Stomach (tissue), 9 donors: ENCODE results near the gene LMOD2. TPM values are rescaled to one million over a fixed set of nuclear protein-coding genes. Genes with fewer than 3 reads are reported as not detected.

ENCODE experiments used
- DNase-seq, 2 donors: peaks; one replicate each; pipeline versions ENCODE4 v3.0.0 to v3.0.0-alpha.2; 2013 to 2019
- H3K27ac ChIP-seq, 5 donors: fragments of 200-600 bp in 4 of 5; sonication (generic) in 4 of 5; one replicate each; pipeline ENCODE4 v1.5.1; 2013 to 2019; ENCODE audit warnings: mild to moderate bottlenecking in 1 of 5, moderate library complexity in 1 of 5
- H3K27me3 ChIP-seq, 3 donors: fragments of 200-600 bp; sonication (generic); one replicate each; pipeline ENCODE4 v1.5.1; 2017 to 2019; ENCODE audit warnings: mixed run types in 1 of 3
- H3K36me3 ChIP-seq, 4 donors: fragments of 200-600 bp; sonication (generic); 1 replicate in 3 of 4; 2 replicates in 1 of 4; pipeline ENCODE4 v1.5.1; 2016 to 2019
- H3K4me1 ChIP-seq, 4 donors: fragments of 200-600 bp; sonication (generic); one replicate each; pipeline ENCODE4 v1.5.1; 2016 to 2019
- H3K4me3 ChIP-seq, 4 donors: fragments of 200-600 bp; sonication (generic) in 3 of 4; one replicate each; pipeline ENCODE4 v1.5.1; 2016 to 2019; ENCODE audit warnings: mild to moderate bottlenecking in 1 of 4
- H3K9me3 ChIP-seq, 4 donors: fragments of 200-600 bp; sonication (generic); one replicate each; pipeline ENCODE4 v1.5.1; 2016 to 2019
- CTCF ChIP-seq, 7 experiments: fragments of 450-650 bp in 4 of 7; fragments of 200-600 bp in 3 of 7; sonication (generic) in 3 of 7; IDR thresholded peaks; one replicate each; pipeline ENCODE4 v1.5.1; 2016 to 2019; ENCODE audit warnings: antibody characterized with exemption in 7 of 7, control low read depth in 2 of 7, mild to moderate bottlenecking in 1 of 7
- EP300 ChIP-seq: sonication (generic); formaldehyde crosslinking; IDR thresholded peaks from one replicate; pipeline ENCODE4 v1.6.1; 2017; ENCODE audit warnings: antibody characterized with exemption
- POLR2A ChIP-seq, 4 donors: fragments of 450-650 bp; IDR thresholded peaks; one replicate each; pipeline ENCODE4 v1.6.1; 2016; ENCODE audit warnings: antibody characterized with exemption in 4 of 4, control low read depth in 2 of 4, mild to moderate bottlenecking in 1 of 4, moderate library complexity in 1 of 4
- POLR2AphosphoS5 ChIP-seq, 3 donors: sonication (generic); formaldehyde crosslinking; IDR thresholded peaks; one replicate each; pipeline ENCODE4 v1.6.1; 2016; ENCODE audit warnings: antibody characterized with exemption in 3 of 3
- WGBS, 5 donors: extraction: QIAGEN DNeasy Blood & Tissue Kit in 3 of 5; methylation state at CpG; one replicate each; pipeline versions ENCODE4 v1.1.5 to v1.1.7; 2013 to 2018; 5-methylcytosine and 5-hydroxymethylcytosine counted together
- intact Hi-C: fragments of 100-400 bp; cut with DNase I; formaldehyde crosslinking; loops from one replicate; pipeline ENCODE4 v1.15.1; 2023; ENCODE audit warnings: low total_unique reads
- polyA plus RNA-seq, 3 donors: library from polyadenylated mRNA; stranded (reverse); fragments of 200-250 nt; gene quantifications; one replicate each; pipeline ENCODE4 v1.2.3, GENCODE V29; 2013
- total RNA-seq, 5 donors: library from RNA; depleted of rRNA; stranded (reverse); fragments of >200 nt; gene quantifications; one replicate each; pipeline versions ENCODE4 v1.1.0 to v1.2.3, GENCODE V29; 2014 to 2016
- donor health status: healthy with polysubstance abuse.
- donor health status: Bipolar disorder and iron deficiency.
- donor health status: healthy.

LMOD2 gene
- total and polyA plus RNA-seq, 8 donors = 0.05 to 0.46 (median 0.12) TPM; not detected in 5

GRCh38 chr7:123690550-123690949 lies 34.9 kb downstream of the LMOD2 start:
- Histone ChIP-seq H3K36me3 (peaks cover 21 to 83% (median 71%) of the 10 kb centered on the region in 4 donors), H3K9me3 (no peaks in the 10 kb centered on the region), H3K27ac (no peak overlapping the region), H3K27me3 (no peaks in the 10 kb centered on the region), H3K4me3 (no peak overlapping the region), H3K4me1 (peaks cover 0 to 19% (median 10%) of the 10 kb centered on the region in 4 donors)
- no peak for DNase-seq
- TF ChIP-seq EP300 (no peak), POLR2AphosphoS5 (IDR thresholded peaks at IDR 0.05) (no peak), POLR2A (IDR thresholded peaks at IDR 0.05) (no peak), CTCF (IDR thresholded peaks at IDR 0.05) (no peak)
- 95 to 99% (median 97%) methylated on average over 2 of the region's 2 CpGs for WGBS, 5 donors
- intact Hi-C loops = no loop called here

- no peak for TF ChIP-seq CTCF (IDR thresholded peaks at IDR 0.05)
- no peak for TF ChIP-seq POLR2AphosphoS5 (IDR thresholded peaks at IDR 0.05)
- no peak for TF ChIP-seq POLR2A (IDR thresholded peaks at IDR 0.05)
- no peak for TF ChIP-seq EP300
- intact Hi-C loops = no loop called here
- Histone ChIP-seq H3K4me1 (peaks cover 0 to 19% (median 10%) of the 10 kb centered on the region in 4 donors), H3K27ac (no peak overlapping the region), H3K36me3 (peaks cover 22 to 88% (median 69%) of the 10 kb centered on the region in 4 donors), H3K4me3 (no peak overlapping the region), H3K27me3 (no peaks in the 10 kb centered on the region), H3K9me3 (no peaks in the 10 kb centered on the region)
- no peak for DNase-seq
- 91 to 98% (median 96%) methylated on average over 6 of the region's 6 CpGs for WGBS, 5 donors
These were observed 36.8 kb downstream of the LMOD2 start for GRCh38 chr7:123692471-123692877.

GRCh38 chr7:123695944-123696677 lies 40.4 kb downstream of the LMOD2 start:
- Histone ChIP-seq H3K9me3 (no peaks in the 10 kb centered on the region), H3K4me1 (no peaks in the 10 kb centered on the region), H3K36me3 (peaks cover 14 to 83% (median 76%) of the 10 kb centered on the region in 4 donors), H3K27me3 (no peaks in the 10 kb centered on the region), H3K4me3 (no peak overlapping the region), H3K27ac (no peak overlapping the region)
- intact Hi-C loops = no loop called here
- WGBS, 5 donors = 64 to 83% (median 71%) methylated on average over 3 of the region's 3 CpGs
- DNase-seq = no peak
- TF ChIP-seq CTCF (IDR thresholded peaks at IDR 0.05) (no peak), EP300 (no peak), POLR2AphosphoS5 (IDR thresholded peaks at IDR 0.05) (no peak), POLR2A (IDR thresholded peaks at IDR 0.05) (no peak)

GRCh38 chr7:123705211-123705901 lies 49.7 kb downstream of the LMOD2 start:
- no peaks in the 10 kb centered on the region for H3K27me3 ChIP-seq
- H3K27ac ChIP-seq = no peak overlapping the region
- no peak for DNase-seq
- H3K4me1 ChIP-seq = peaks cover 0 to 30% (median 12%) of the 10 kb centered on the region in 4 donors
- 82 to 91% (median 90%) methylated on average over 1 of the region's 1 CpG for WGBS, 5 donors
- peaks cover 8 to 71% (median 66%) of the 10 kb centered on the region in 4 donors for H3K36me3 ChIP-seq
- no peaks in the 10 kb centered on the region for H3K9me3 ChIP-seq
- H3K4me3 ChIP-seq = no peak overlapping the region
- intact Hi-C loops = no loop called here
- TF ChIP-seq CTCF (IDR thresholded peaks at IDR 0.05) (no peak), EP300 (no peak), POLR2A (IDR thresholded peaks at IDR 0.05) (no peak), POLR2AphosphoS5 (IDR thresholded peaks at IDR 0.05) (no peak)
